ENCODE measurements around the gene SLC35E3. TPM values are rescaled to one million over a fixed set of nuclear protein-coding genes. Genes with fewer than 3 reads are reported as not detected.

The SLC35E3 gene
- polyA plus RNA-seq, 2 of the 4 experiments (the other 2 are of a cell fraction) = 5.1 to 22.1 TPM

DNA sequence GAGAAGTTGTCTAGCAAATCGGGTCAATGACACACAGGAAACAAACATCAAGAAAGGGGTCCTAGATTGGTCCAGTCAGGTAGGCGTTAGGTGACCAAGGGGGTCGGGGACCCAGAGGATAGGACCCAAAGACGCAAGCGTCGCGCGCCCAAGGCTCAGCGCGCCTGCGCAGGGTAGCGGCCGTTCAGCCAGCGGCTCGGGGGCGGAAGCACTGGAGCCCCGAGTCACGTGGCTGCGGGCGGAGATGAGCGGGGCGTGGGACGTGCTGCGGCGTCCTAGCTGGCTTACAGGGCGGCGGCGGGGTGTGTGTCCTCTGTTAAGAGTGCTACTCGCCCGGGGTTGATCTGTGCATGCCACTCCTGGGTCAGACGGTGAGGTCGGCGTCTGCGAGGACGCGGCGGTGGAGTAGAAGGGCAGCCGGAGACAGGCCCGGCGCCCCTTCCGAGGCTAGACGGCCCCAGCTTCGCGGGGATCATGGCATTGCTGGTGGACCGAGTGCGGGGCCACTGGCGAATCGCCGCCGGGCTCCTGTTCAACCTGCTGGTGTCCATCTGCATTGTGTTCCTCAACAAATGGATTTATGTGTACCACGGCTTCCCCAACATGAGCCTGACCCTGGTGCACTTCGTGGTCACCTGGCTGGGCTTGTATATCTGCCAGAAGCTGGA lies at the start of gene SLC35E3 (continued):
- TF ChIP-seq HOXA7 (CRISPR knock-in tag; IDR thresholded peaks at IDR 0.05) = peak; percentile 48; the same call in 1 of the 2 replicates
- TF ChIP-seq NR3C1 (IDR thresholded peaks at IDR 0.05) = no peak
- TF ChIP-seq JUN (IDR thresholded peaks at IDR 0.05) = peak; percentile 28 to 83; a peak in 3 of 5 replicates
- peak; percentile 59; the same call in 1 of the 2 replicates for TF ChIP-seq FOSB (CRISPR knock-in tag; IDR thresholded peaks at IDR 0.05)
- TF ChIP-seq RNF2 (IDR thresholded peaks at IDR 0.05; ENCODE audit: borderline replicate concordance, low read depth) = no peak
- no peak for TF ChIP-seq HOXB13 (CRISPR knock-in tag; IDR thresholded peaks at IDR 0.05; ENCODE audit: low read depth)
- TF ChIP-seq MAZ (IDR thresholded peaks at IDR 0.05; ENCODE audit: borderline replicate concordance, low read depth, low read length) = no peak
- no peak for TF ChIP-seq KDM5A (IDR thresholded peaks at IDR 0.05)
- TF ChIP-seq, protein P1, sequence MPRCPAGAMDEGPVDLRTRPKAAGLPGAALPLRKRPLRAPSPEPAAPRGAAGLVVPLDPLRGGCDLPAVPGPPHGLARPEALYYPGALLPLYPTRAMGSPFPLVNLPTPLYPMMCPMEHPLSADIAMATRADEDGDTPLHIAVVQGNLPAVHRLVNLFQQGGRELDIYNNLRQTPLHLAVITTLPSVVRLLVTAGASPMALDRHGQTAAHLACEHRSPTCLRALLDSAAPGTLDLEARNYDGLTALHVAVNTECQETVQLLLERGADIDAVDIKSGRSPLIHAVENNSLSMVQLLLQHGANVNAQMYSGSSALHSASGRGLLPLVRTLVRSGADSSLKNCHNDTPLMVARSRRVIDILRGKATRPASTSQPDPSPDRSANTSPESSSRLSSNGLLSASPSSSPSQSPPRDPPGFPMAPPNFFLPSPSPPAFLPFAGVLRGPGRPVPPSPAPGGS (IDR thresholded peaks at IDR 0.05) = peak; percentile 87; the same call in 2 of the 3 replicates

- Histone ChIP-seq H3K4me1 (no peaks in the 10 kb centered on the region), H3K4me2 (no peak overlapping the region), H3K27ac (no peak overlapping the region), H3K4me3 (no peak overlapping the region), H3K9me3 (no peaks in the 10 kb centered on the region)
- 87% methylated on average over 1 of the region's 1 CpG for WGBS (ENCODE audit: missing lambda C conversion rate)
- ChIA-PET CTCF (no interaction called here), POLR2A (no interaction called here)
- FAIRE-seq = no peak
- DNase-seq (ENCODE audit: low read depth in 1 of 2, low spot score in 1 of 2) = no peak
- TF ChIP-seq E2F6 (IDR thresholded peaks at IDR 0.05; ENCODE audit: borderline replicate concordance, low read depth) (no peak), TP53 (CRISPR knock-in tag; IDR thresholded peaks at IDR 0.05) (no peak), RAD21 (conservative IDR thresholded peaks at IDR 0.05 in 1 of 2, IDR thresholded peaks at IDR 0.05 in 1 of 2) (no peak), RARB (CRISPR knock-in tag; IDR thresholded peaks at IDR 0.05) (no peak), HDAC2 (IDR thresholded peaks at IDR 0.05) (no peak), RNF2 (IDR thresholded peaks at IDR 0.05; ENCODE audit: borderline replicate concordance, low read depth) (no peak), MAZ (IDR thresholded peaks at IDR 0.05; ENCODE audit: borderline replicate concordance, low read depth, low read length) (no peak), TFCP2L1 (CRISPR knock-in tag; IDR thresholded peaks at IDR 0.05) (no peak), RFX5 (IDR thresholded peaks at IDR 0.05) (no peak), ZNF302 (CRISPR knock-in tag; IDR thresholded peaks at IDR 0.05) (no peak), ESRRA (IDR thresholded peaks at IDR 0.05; ENCODE audit: borderline replicate concordance, low read length) (no peak), HEYL (CRISPR knock-in tag; IDR thresholded peaks at IDR 0.05) (no peak), CBX8 (IDR thresholded peaks at IDR 0.05) (no peak), KDM5A (IDR thresholded peaks at IDR 0.05) (no peak), CHD4 (IDR thresholded peaks at IDR 0.05; ENCODE audit: borderline replicate concordance) (no peak), POLR2AphosphoS2 (conservative IDR thresholded peaks at IDR 0.05; ENCODE audit: low read length) (no peak)
- TF ChIP-seq, protein P1 (IDR thresholded peaks at IDR 0.05) = no peak
- no peak for ATAC-seq
These were observed 46.5 kb upstream of the SLC35E3 start for GRCh38 chr12:68699486-68699885.

DNA sequence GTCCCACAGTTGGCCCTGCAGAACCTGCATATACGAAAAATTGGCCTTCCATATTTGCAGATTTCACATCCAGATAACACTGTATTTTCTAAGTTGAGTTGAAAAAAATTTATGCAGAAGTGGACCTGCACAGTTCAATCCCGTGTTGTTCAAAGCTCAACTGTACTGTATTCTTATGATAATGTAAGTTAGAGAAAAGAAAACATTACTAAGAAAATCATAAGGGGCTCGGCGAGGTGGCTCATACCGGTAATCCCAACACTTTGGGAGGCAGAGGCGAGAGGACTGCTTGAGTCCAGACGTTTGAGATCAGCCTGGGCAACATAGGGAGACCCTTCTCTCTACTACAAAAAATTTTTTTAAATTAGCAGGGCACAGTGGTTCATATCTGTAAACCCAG lies 18.2 kb upstream of the SLC35E3 start:
- Histone ChIP-seq H3K4me2 (no peak overlapping the region), H3K27ac (no peak overlapping the region), H3K4me3 (no peak overlapping the region), H3K9me3 (no peaks in the 10 kb centered on the region), H3K4me1 (peaks cover 6% of the 10 kb centered on the region; the same call in 1 of the 3 replicates)
- WGBS (ENCODE audit: missing lambda C conversion rate) = 92% methylated on average over 7 of the region's 7 CpGs
- ATAC-seq = no peak
- FAIRE-seq = no peak
- CTCF ChIA-PET = interaction anchor here (1.1 kb wide), 1 partner anchor 18 kb away, joined by 3 read pairs; no protein-coding TSS in a partner anchor
- no peak for DNase-seq (ENCODE audit: low read depth in 1 of 2, low spot score in 1 of 2)
- POLR2A ChIA-PET = no interaction called here
- TF ChIP-seq, protein P2, sequence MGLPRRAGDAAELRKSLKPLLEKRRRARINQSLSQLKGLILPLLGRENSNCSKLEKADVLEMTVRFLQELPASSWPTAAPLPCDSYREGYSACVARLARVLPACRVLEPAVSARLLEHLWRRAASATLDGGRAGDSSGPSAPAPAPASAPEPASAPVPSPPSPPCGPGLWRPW (IDR thresholded peaks at IDR 0.05) = no peak
- no peak for TF ChIP-seq BHLHE40 (IDR thresholded peaks at IDR 0.05; ENCODE audit: low read depth, low read length)
- no peak for TF ChIP-seq CEBPB (IDR thresholded peaks at IDR 0.05)
- no peak for TF ChIP-seq ZNF302 (CRISPR knock-in tag; IDR thresholded peaks at IDR 0.05)
- no peak for TF ChIP-seq E2F6 (IDR thresholded peaks at IDR 0.05; ENCODE audit: borderline replicate concordance, low read depth)
- TF ChIP-seq POLR2AphosphoS2 (conservative IDR thresholded peaks at IDR 0.05; ENCODE audit: low read length) = no peak
- no peak for TF ChIP-seq CBX2 (IDR thresholded peaks at IDR 0.05; ENCODE audit: borderline replicate concordance, low read depth)
- no peak for TF ChIP-seq EP300 (IDR thresholded peaks at IDR 0.05)
- TF ChIP-seq PHF8 (IDR thresholded peaks at IDR 0.05; ENCODE audit: borderline replicate concordance, low read depth) = no peak
- no peak for TF ChIP-seq FOSB (CRISPR knock-in tag; IDR thresholded peaks at IDR 0.05)
- TF ChIP-seq NPAS2 (CRISPR knock-in tag; IDR thresholded peaks at IDR 0.05; ENCODE audit: borderline replicate concordance) = no peak
- TF ChIP-seq, protein P3, sequence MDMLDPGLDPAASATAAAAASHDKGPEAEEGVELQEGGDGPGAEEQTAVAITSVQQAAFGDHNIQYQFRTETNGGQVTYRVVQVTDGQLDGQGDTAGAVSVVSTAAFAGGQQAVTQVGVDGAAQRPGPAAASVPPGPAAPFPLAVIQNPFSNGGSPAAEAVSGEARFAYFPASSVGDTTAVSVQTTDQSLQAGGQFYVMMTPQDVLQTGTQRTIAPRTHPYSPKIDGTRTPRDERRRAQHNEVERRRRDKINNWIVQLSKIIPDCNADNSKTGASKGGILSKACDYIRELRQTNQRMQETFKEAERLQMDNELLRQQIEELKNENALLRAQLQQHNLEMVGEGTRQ (IDR thresholded peaks at IDR 0.05) = no peak
- no peak for TF ChIP-seq GATA3 (IDR thresholded peaks at IDR 0.05; ENCODE audit: borderline replicate concordance)

All from A549 (cell line).